GM12801 (cell line): ENCODE results near the gene DYRK3.

Source experiments
- CTCF ChIP-seq: IDR thresholded peaks from one replicate; pipeline ENCODE4 v1.5.1; 2011; ENCODE audit warnings: control low read depth; ENCODE audit not compliant: insufficient read length; ENCODE audit errors: extremely low read depth

DYRK3 gene

GRCh38 chr1:206663832-206664652 lies 28.7 kb downstream of the DYRK3 start:
- peak; percentile 10 for TF ChIP-seq CTCF

GRCh38 chr1:206664740-206665139 lies 29.4 kb downstream of the DYRK3 start:
- TF ChIP-seq CTCF = no peak

- TF ChIP-seq CTCF = no peak
Observed at GRCh38 chr1:206666031-206666561, 30.8 kb downstream of the DYRK3 start.

- no peak for TF ChIP-seq CTCF
Observed at GRCh38 chr1:206666954-206667665, 31.8 kb downstream of the DYRK3 start.

GRCh38 chr1:206668351-206668750 lies 33.0 kb downstream of the DYRK3 start:
- no peak for TF ChIP-seq CTCF

GRCh38 chr1:206668874-206669410 lies 33.6 kb downstream of the DYRK3 start:
- no peak for TF ChIP-seq CTCF

- no peak for TF ChIP-seq CTCF
Observed at GRCh38 chr1:206672011-206672688, 36.8 kb downstream of the DYRK3 start.
